GM21528 (cell line): Measurements from ENCODE around the gene GREB1.

Source experiments
- ATAC-seq: cut with Tn5 transposase; IDR thresholded peaks from one replicate; pipeline ENCODE4 v1.9.1; 2021; ENCODE audit warnings: mild to moderate bottlenecking, moderate library complexity; ENCODE audit not compliant: unreplicated experiment, low FRiP score

Gene GREB1

DNA sequence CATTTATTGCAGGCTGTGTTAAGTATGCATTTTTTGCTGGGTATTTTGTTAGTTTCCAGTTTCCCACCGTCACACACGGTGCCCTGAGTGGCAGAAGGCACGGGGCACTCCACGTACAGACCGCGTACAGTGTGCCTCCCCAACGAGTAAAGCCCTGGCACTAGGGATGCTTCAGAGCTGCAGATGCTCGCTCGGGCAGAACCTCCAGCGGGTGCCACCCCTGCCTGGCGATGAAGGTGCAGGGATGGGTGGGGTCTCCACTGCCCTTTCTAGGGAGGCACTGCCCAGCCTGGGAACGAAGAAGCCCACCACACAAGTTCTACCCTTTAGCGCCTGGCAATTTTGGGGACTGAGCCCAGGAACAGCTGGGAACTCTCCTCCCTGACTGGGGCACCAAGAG lies 4.1 kb downstream of the GREB1 start:
- no peak for ATAC-seq

DNA sequence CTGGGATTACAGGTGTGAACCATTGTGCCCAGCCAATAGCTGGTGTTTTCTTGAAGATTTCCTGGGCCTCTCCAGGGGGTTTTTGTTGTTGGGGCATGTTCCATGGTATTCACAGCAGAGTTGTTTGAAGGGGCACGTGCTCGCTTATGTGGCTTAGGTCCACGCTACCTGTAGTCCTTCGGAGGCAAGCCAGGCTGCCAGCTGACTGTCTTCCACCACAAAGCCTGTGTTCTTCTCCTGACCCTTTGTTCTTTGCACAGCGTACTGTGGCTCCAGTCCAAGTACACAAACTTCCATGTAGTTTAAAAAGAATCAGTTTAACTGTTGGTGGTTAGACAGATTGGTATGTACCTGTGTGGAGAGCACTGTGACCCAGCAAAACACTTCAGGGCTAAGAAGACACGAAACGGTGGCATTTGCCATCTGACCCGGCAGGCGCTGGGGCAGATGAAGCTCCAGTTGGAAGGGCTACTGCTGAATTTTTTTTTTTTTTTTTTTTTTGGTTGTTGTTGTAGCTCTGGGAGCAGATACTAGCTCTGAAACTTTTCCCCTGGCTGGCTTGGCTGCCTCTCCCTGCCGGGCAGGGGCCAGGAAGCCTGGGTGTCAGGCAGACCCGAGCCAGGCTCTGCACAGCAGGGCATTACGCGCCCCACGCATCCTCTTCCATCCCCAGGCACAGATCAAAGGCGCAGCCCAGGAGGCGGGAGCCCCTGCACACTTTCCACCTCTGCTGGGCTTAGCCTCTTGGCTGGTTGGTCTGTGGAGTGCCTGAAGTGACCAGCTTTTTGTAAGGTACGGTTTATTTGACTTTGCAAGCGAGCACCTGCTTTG lies 5.7 kb downstream of the GREB1 start:
- no peak for ATAC-seq

- ATAC-seq: no peak
These were observed 6.5 kb downstream of the GREB1 start for GRCh38 chr2:11540148-11540995.

DNA sequence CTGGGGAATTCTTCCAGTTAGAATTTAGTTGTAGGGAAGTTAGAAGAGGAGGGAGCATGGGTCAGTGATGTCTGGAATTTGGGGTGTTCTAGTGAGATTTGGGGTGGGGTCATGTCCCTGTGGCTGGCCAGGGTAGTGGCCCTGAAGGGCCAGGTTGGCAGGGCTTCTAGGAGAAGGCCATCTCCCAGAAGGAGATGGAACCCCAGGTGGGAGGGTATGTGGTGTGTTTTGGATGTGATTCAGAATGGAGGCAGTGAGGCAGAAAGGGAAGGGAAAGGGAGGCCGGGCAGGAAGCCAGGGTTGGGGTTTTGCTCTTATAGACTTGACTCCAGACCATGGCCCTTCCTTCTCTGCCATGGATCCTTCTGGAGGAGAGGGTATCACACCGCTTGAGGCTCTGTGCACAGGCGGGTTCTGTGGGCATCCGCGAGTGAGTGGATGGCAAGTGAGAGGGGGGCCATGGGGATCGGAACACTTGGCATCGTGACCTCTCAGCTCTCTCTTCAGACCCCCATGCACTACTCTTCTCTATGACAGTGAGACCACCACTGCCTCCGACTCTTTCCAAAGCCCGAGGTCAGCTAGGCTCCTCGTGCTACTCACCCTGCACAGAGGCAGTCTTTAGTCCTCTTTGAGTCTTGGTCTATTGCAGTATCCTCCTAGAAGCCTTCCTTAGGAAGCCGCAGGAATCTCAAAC lies 7.3 kb downstream of the GREB1 start:
- ATAC-seq: no peak

GRCh38 chr2:11541693-11542274 lies 7.9 kb downstream of the GREB1 start:
- no peak for ATAC-seq

DNA sequence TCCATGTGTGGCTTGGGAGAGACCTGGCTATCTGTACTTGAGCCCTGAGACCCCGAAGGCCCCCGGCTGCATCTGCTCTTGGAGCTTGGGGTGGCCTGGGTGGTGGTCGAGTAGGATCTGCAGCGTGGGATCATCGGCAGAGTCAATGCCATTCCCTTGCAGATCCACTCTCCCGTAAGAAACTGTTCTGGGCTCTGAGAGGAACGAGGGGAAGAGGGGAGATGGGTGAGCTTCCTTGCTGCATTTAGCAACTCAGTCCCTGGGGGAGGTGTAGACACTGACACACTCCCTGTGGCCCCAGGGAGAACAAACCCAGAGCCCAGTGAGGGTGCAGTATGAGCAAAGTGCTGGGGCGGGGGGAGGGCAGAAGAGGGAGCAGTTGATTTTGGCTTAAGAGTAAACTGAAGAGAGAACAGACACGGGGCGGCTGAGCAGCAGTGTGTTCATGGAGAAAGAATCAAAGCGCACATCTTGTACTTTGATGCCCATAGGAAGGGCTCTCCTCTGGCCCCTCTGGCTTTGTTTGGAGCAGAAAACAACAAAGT lies 8.5 kb downstream of the GREB1 start:
- ATAC-seq: no peak

- ATAC-seq: no peak
These were observed 9.7 kb downstream of the GREB1 start for GRCh38 chr2:11543337-11544216.

DNA sequence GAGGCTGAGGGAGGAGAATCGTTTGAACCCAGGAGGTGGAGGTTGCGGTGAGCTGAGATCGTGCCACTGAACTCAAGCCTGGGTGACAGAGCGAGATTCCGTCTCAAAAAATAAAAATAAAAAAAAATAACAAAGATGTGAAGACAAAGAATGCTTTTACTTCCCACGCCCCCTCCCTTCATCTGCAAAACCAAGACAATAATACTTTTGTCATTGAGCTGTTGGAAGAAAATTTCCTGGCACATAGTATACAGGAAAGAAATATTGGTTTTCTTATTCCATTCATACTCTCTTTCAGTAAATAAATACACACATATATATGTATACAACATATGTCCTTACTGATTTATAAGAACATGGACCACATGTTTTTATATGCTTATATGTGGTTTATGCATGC lies 12.2 kb downstream of the GREB1 start:
- no peak for ATAC-seq

DNA sequence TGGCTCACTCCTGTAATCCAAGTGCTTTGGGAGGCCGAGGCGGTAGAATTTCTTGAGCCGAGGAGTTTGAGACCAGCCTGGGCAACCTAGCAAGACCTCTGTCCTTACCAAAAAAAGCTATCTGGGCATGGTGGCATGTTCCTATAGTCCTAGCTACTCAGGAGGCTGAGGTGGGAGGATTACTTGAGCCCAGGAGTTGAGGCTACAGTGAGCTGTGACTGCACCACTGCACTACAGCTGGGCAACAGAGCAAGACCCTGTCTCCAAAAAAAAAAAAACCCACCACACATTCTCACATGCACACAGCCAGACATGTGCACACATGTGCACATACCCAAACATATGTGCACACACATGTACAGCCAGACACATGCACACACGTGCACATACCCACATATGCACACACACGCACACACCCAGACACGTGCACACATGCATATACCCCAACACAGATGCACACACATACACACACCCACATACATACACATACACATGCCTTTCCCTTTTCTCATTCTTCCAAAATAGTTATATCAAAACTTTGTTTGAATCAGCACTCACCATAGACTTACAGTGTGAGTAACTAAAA lies 14.2 kb downstream of the GREB1 start:
- ATAC-seq: no peak

- ATAC-seq: no peak
These were observed 16.5 kb downstream of the GREB1 start for GRCh38 chr2:11550302-11550701.

DNA sequence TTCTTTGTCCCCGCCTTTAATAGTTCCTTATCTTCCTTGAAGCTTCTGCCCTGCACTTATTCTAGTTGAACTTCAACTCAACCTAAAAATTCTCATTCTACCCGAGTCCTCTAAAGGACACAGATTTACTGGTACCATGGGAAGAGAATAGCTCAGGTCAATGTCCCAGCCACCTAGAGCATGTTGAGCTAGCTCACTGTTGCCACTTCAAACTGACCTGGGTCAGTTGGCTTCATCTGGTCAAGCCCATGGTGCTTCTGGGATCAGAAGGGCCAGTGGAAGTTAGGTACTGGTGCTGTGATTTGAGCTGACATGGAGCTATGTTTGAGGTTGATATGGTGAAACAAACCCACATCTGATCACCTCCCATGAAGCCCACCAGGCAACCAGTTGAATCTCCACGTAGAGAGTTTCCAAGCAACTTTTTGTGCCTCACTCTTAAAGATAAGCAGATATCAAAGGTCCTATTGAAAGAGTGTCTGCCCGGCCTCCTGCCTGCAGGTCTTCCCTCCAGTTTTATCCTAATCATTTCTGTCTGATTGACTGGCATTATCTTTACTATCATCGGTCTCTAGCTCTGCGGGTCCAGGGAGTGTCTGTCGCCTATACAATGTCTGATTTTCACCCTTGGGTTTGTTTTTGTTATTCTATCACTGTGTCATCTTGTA lies 17.2 kb downstream of the GREB1 start:
- no peak for ATAC-seq

DNA sequence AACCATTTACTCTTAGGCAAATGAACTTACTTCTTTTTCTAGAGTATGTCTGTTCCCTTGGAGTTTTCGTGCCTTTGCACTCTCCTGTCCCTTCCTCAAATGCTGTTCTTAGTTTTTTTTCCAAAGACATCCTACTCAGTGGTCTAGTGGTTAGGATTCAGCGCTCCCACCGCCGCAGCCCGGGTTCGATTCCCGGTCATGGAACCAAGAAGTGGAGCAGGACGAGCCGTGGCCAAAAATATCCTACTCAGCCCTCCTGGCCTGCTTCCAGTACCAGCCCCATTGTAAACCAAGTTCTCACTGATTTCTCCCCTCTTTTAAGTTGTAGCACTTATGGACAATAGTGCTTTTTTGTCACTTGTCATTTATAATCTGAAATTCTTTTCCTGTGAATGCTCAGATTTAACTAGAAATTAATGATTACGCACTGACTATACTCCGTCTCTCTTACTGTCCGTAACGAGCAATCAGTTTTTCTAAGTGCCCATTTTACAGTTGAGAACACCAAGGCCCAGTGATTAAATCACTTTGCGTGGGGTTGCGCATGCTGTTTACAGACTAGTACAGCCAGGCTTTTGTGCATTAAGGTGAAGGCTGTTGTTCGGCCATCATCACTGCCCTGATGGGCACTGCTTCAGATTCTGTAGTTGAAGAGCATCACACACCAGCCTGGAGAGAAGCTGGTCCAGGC lies 17.9 kb downstream of the GREB1 start:
- no peak for ATAC-seq

GRCh38 chr2:11552260-11552638 lies 18.4 kb downstream of the GREB1 start:
- no peak for ATAC-seq

DNA sequence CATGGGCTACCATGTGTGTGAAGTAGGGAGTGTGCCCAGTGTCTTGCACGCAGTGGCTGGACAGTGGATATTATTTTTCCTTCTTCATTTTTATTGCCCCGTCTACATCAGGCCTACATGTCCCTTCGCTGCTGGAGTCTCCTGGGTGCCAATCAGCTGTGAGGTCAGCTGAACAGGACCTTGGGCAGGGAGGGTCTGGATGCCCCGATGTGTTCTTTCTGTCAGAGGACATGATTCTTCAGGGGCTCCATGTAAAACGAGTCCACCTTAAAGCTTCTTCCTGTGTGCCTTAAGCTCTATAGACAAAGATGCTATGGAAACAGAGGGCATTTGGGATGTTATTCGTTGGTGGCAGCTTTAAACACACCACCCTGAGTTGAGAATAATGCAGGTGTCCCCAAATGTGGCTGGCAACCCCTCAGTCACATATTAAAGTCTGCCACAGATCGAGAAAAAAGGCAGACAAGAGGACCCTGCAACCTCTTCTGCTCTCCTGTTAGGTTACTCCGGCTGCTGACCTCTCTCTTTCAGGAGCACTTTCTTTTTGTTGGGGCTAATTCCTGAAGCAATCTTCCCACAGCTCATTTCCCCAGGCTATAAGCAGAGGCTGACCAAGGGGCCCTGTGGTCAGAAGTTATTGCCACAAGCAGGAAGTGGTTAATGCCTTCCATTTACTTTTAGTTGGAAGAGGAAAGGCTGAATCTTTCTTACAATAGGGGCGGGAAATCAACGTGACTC lies 20.0 kb downstream of the GREB1 start:
- no peak for ATAC-seq

DNA sequence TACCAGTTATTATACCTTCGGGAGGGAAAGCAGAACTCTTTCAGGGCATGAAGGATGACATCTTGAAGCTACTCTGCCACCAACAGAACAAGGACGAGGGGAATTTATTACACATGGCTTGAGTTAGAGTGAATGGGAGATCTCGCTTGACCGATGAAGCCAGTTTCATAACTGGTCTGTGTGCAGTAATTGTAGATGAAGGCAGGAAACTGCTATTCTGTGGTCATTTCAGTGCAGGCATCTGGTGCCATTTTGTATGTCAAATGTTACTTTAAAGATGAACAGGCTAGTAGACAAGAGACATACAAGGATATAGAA lies 20.5 kb downstream of the GREB1 start:
- no peak for ATAC-seq

DNA sequence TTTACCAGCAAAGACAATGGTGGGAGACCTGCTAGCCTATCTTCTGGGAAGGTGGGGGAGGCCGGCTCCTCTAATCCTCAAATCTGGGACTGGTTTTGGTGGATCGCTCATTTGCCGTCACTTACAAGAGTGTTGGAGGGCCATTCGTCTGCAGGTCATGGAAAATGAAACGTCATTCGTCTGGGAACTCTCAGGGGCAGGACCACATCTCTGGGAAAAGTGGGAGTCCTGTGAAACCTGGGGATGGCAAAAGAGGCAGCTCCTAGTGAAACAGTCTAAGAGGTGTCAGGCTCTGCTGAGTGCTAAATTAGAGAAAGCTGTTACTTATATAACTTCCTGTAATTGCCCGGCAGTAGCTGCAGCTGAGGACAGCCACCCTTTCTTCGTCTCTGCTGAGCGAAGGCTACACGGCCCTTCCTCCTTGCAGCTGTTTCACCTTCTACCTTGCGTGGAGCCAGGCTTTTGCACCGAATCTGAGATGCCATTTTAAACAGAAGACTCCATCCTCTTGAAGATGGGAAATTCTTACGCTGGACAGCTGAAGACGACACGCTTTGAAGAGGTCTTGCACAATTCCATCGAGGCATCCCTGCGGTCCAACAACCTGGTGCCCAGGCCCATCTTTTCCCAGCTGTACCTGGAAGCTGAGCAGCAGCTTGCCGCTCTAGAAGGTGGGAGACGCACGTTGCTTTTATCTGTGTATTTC lies 22.4 kb downstream of the GREB1 start:
- no peak for ATAC-seq
